Cardiac muscle cell (in vitro differentiated cells and primary cell): ENCODE measurements around the gene WNT9B. TPM values are rescaled to one million over a fixed set of nuclear protein-coding genes. Genes with fewer than 3 reads are reported as not detected.

ENCODE experiments used
- DNase-seq, 2 donors: peaks; one replicate each; pipeline versions ENCODE4 v3.0.0 to v3.0.0-alpha.2; 2010 to 2017; ENCODE audit warnings: low read depth in 1 of 2, low spot score in 1 of 2
- H3K27ac ChIP-seq: fragments of 200-600 bp; sonication (generic); 2 replicates; pipeline ENCODE4 v1.5.1; 2016
- H3K27me3 ChIP-seq: fragments of 200-600 bp; sonication (generic); 2 replicates; pipeline ENCODE4 v1.6.0; 2016; ENCODE audit warnings: control low read depth
- H3K36me3 ChIP-seq: fragments of 200-600 bp; sonication (generic); 2 replicates; pipeline ENCODE4 v1.5.1; 2016; ENCODE audit warnings: control low read depth
- H3K4me1 ChIP-seq: fragments of 200-600 bp; sonication (generic); 2 replicates; pipeline ENCODE4 v1.8.1; 2017; ENCODE audit warnings: low read depth, mild to moderate bottlenecking, mixed run types
- H3K4me3 ChIP-seq: fragments of 200-600 bp; sonication (generic); 2 replicates; pipeline ENCODE4 v1.5.1; 2016; ENCODE audit warnings: mild to moderate bottlenecking
- H3K9me3 ChIP-seq: fragments of 200-600 bp; sonication (generic); 2 replicates; pipeline ENCODE4 v1.5.1; 2017; ENCODE audit warnings: low read depth, mild to moderate bottlenecking, control low read depth
- CTCF ChIP-seq: IDR thresholded peaks from 2 replicates; pipeline ENCODE4 v1.5.1; 2012; ENCODE audit warnings: low read depth, mild to moderate bottlenecking, low read length
- polyA plus RNA-seq: library from polyadenylated mRNA; unstranded; fragments of >200 nt; fragmentation: Nextera tagmentation; extraction: Ambion mirVana; gene quantifications from 2 replicates; pipeline ENCODE4 v1.2.1, GENCODE V29; 2016
- total RNA-seq: library from RNA; depleted of rRNA; stranded (reverse); fragments of >200 nt; gene quantifications from 2 replicates; pipeline ENCODE4 v1.2.3, GENCODE V29; 2016

The WNT9B gene
- total and polyA plus RNA-seq, 2 experiments from 2014 or later = 0.33 TPM; not detected in 1

GRCh38 chr17:46815474-46816353 lies 35.7 kb upstream of the WNT9B start:
- no peak for DNase-seq
- H3K36me3 ChIP-seq = no peaks in the 10 kb centered on the region
- H3K4me3 ChIP-seq = no peak overlapping the region
- peaks cover 6% of the 10 kb centered on the region for H3K4me1 ChIP-seq
- H3K27ac ChIP-seq = no peak overlapping the region
- peaks cover 47% of the 10 kb centered on the region for H3K27me3 ChIP-seq
- TF ChIP-seq CTCF = no peak
- no peaks in the 10 kb centered on the region for H3K9me3 ChIP-seq

- no peak for TF ChIP-seq CTCF
- no peak overlapping the region for H3K27ac ChIP-seq
- no peak overlapping the region for H3K4me3 ChIP-seq
- peaks cover 63% of the 10 kb centered on the region for H3K27me3 ChIP-seq
- H3K36me3 ChIP-seq = no peaks in the 10 kb centered on the region
- no peak for DNase-seq
- peaks cover 6% of the 10 kb centered on the region for H3K4me1 ChIP-seq
- H3K9me3 ChIP-seq = no peaks in the 10 kb centered on the region
Observed at GRCh38 chr17:46817151-46817900, 34.1 kb upstream of the WNT9B start.

- TF ChIP-seq CTCF = no peak
- peaks cover 67% of the 10 kb centered on the region for H3K27me3 ChIP-seq
Observed at GRCh38 chr17:46817901-46818209, 33.5 kb upstream of the WNT9B start.

GRCh38 chr17:46818316-46818928 lies 33.0 kb upstream of the WNT9B start, which contains the start of gene WNT3:
Gene WNT3 (minus strand): TSS chr17:46818692. CDS start chr17:46818597, 95 bp downstream.
- Histone ChIP-seq H3K36me3 (no peaks in the 10 kb centered on the region), H3K27ac (no peak within 1 kb of the TSS), H3K9me3 (no peaks in the 10 kb centered on the region), H3K4me1 (peaks cover 6% of the 10 kb centered on the region), H3K27me3 (peaks cover 67% of the 10 kb centered on the region), H3K4me3 (peak within 1 kb of the TSS; percentile 35)
- peak in 1 of 2 donors; percentile 36 for DNase-seq
- TF ChIP-seq CTCF = no peak

More at GRCh38 chr17:46817901-46818209, 33.5 kb upstream of the WNT9B start:
- no peak for DNase-seq
- Histone ChIP-seq H3K9me3 (no peaks in the 10 kb centered on the region), H3K4me1 (peaks cover 6% of the 10 kb centered on the region), H3K36me3 (no peaks in the 10 kb centered on the region), H3K27ac (no peak overlapping the region), H3K4me3 (no peak overlapping the region)

- Histone ChIP-seq H3K9me3 (no peaks in the 10 kb centered on the region), H3K27me3 (peaks cover 67% of the 10 kb centered on the region), H3K4me1 (peaks cover 6% of the 10 kb centered on the region), H3K4me3 (peak overlapping the region; percentile 35), H3K27ac (no peak overlapping the region), H3K36me3 (no peaks in the 10 kb centered on the region)
- no peak for DNase-seq
- TF ChIP-seq CTCF = no peak
Observed at GRCh38 chr17:46818929-46819859, 32.2 kb upstream of the WNT9B start.
